NCI-H510A (cell line): ENCODE data around the gene KLF16.

Experiments used
- DNase-seq: peaks from one replicate; lab custom pipeline; 2025; lab: John Stamatoyannopoulos, UW

KLF16 gene

DNA sequence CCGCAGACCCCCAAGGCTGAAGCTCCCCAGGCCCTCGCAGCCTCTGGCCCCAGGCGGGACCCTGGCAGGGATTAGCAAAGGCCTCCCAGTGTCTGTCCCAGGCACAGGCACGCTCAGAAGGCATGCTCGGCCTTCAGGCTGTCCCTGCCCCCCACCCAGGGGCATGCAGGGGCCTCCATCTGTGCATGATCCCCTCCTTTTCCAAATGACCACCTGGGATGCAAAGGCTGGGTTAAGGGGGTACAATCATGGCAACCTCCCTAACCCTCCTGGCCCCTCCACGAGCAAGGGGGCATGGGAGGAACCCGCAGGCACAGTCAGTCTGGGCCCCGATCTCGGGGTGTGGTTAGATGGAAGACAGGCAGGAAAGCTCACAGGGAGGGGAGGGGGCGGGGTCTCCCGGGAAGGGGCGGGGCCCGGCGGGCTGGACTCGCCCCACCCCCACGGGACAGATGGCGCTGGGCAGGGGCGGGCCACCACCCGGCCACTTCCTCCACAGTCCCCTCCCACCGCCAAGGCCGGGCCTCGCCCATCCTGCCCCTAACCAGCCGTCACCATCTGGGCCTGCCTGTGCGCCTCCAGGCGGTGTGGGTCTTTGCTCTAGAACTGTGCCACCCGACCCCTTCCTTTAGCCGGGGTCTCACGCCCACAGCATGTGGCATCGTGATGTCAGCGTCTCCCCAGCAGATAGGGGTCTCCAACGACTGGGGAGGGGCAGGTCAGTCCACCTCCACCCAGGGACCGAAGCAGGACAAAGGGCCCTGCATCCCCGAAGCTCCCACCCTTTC is 8.1 kb downstream of the KLF16 start:
- peak; percentile 16 for DNase-seq

GRCh38 chr19:1854542-1855039 is 8.8 kb downstream of the KLF16 start:
- DNase-seq = no peak

DNA sequence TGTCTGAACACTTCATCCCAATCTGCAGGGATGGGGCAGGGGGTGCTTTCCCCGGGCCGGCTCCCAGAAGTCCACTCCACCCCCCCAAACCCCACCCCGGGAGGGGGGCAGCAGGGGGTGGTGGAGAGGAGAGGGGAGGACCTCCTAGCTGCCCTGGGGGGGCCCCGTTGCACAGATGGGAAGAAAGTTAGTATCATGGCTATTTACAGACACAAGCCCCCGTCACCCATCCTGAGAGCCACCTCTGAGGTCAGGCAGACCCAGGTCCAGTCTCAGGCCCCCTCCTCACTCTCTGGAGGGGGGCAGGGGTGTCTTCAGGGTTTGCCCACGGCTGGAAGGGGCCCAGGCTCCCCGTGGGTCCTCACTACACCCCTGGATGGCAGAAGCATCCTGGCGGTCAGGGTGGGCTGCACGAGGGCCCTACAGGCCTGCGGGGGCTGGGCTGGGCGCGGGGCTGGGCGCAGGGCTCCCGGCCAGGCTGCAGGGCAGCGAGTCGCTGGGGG is 9.3 kb downstream of the KLF16 start:
- no peak for DNase-seq

GRCh38 chr19:1853295-1854038 is 9.9 kb downstream of the KLF16 start:
- DNase-seq = peak; percentile 20

DNA sequence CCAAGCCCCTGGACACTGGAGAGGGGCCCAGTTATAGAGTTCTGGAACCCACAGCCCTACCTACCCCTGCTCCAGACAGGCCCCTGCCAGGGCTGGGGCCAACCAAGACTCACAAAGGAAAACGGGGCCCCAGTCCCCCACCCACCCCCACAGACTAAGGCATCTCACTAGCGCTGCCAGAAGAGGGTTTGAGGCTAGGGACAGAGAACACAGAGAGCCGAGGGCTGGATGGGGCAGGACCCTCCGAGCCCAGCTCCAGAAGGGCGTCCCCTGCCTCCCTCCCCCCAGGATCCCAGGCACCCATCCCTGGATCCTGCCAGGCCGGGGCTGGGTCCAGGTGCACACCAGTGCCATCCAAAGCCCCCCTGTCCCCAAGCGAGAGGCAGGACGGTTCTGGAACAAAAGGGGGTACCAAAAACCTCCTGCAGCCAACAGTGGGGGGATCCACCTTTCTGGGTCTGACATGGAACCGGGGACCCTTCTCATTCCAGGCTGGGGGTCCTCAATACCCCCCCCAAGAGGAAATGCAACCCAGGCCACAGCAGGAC is 10.7 kb downstream of the KLF16 start:
- DNase-seq = no peak

- DNase-seq = no peak
Measured at GRCh38 chr19:1851654-1852580, 11.5 kb downstream of the KLF16 start.

DNA sequence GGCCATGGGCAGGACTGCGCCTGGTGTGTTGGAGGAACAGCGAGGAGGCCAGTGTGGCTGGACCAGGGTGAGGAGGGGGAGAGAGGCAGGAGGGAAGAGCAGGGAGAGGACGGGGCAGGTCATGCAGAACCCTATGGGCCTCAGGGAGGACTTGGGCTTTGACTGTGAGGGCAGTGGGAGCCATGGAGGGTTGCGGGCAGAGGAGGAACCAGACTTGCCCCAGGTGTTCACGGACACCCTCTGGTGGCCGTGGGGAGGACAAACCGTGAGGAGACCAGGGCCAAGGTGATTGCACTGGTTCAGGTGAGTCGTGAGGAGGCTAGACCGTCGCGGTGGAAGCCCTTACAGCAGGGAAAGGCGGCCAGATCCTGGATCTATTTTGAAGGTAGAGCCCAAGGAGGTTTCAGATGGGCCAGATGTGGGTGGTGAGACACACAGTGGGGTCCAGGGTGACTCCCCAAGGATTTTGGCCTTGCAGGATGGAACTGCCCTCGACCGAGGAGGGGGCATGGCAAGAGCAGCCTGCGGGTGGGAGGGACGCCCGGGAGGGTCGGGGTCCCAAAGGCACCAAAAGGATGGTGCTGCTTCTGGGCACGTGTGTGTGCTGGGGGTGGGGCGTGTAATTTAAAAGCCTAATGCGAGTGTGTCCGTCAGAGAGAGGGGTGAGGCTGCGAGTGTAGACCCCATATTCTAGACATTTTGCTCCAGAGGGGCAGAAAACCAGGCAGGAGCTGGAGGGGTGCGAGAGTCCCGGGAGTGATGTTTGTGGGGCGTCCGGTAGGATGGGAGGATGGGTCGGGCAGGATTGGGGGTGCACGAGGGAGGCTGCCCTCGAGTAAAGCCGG is 12.3 kb downstream of the KLF16 start:
- no peak for DNase-seq

DNA sequence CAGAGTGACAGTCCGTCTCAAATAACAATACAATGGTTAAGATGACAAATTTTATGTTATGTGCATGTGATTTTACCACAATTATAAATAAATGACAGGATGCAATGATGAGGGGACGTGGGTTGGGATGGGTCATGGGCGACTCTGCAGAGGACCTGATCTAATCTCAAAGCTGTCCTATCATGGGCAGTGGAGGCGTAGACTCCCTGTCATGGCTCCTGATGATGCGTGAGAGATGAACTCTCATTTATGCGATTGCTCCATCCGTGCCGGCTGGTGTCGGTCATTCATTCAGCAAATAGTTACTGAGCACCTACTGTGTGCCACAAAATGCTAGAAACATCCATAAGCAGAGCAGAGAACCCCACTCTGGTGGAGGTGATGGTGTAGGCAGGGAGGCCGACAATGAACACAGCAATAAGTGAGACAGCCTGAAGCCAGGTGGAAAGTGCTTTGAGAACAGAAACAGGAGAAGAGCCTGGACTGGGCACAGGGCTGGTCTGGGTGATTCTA is 13.4 kb downstream of the KLF16 start:
- no peak for DNase-seq

DNA sequence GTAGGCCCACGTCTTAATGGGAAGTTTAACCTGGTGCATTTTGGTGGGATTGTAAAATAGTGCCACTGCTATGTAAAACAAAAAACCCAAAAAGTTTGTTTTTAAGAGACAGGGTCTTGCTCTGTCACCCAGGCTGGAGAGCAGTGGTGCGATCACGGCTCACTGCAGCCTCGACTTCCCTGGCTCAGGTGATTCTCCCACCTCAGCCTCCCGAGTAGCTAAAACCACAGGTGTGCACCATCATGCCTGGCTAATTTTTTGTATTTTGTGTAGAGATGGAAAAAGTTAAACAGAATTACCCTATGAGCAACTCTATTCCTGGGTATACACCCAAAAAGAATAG is 14.3 kb downstream of the KLF16 start:
- no peak for DNase-seq

DNA sequence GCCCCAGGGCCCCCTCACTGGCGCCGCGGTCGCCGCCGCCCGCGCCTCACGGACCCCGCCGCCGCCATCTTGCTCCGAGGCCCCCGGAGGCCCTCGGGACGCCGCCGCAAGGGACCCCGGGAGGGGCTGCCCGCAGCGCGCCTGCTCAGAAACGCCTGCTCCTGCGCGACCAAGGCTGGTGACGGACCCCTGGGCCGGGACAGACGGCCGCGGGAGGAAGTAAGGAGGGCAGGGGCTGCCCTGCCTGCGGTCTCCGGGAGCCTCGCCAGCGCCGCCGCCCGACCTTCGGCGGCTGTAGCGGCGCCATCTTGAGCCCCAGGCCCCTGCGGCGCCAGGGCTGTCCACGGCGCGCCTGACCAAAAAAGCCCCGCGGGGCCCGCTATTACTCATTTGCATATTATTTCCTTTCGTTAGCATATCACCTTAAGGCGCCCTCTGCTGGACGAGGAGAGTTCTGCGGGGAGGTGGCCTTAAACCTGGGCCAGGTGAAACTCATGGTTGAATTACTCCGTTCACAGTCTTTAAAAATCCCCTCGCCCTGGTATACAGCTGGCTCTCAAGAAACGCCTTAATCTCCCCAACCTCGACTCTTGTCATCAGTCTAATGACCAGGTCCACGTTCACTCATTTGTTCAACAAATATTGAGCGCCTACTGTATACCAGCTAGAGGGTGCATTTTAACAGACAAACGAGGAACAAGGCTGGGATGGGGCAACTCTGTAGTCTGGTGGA is 14.8 kb downstream of the KLF16 start, which contains the start of gene REXO1:
REXO1 (minus strand) TSS at position 85 of the 733 bp plus-strand sequence. CDS start 125 bp downstream, outside the sequence.
- DNase-seq = peak; percentile 69

- no peak for DNase-seq
Measured at GRCh38 chr19:1847684-1848398, 15.5 kb downstream of the KLF16 start.

GRCh38 chr19:1847348-1847683 is 16.1 kb downstream of the KLF16 start:
- no peak for DNase-seq

DNA sequence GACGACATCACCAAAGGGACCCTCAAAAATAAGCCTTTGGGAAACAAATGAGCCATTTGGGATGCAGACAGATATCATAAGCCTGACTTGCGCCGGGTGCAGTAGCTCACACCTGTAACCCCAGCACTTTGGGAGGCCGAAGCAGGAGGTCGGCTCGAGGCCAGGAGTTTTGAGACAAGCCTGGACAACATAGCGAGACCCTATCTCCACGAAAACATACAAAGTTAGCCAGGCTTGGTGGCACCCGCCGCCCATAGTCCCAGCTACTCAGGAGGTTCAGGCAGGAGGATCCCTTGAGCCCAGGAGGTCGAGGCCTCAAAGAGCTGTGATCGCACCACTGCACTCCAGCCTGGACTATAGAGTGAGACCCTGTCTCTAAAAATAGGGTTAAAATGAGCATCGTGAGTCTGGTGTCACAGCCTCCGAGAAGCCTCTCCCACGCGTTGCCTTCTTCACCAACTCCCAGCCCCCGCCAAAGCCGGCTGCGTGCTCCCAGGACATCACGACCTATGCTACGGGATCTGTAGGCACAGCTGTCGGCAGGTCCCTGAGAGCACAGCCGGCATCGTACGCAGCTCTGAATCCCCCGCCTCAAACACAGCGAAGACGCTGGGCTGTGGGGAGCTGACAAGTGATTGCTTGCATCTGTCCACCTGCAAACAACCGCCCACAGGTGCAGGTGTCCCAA is 16.7 kb downstream of the KLF16 start:
- DNase-seq = no peak

DNA sequence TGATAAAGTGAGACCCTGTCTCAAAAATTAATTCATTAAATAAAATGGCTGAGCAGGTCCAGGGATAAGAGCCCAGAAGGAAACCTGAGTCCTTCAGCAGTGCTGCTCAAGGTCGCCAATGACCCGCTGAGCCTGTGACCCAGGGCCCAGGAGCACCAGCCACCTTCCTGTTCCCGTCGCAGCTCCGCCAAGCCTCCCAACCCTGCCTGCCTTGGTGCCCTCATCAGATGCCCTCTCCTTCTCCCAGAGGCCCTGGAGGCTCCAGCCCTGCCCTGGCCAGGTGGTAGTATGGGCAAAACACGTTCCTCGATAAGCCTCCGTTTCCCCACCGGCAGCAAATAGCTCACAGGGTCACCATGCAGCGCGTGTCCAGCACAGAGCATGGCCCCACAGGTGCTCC is 17.7 kb downstream of the KLF16 start:
- DNase-seq = no peak

DNA sequence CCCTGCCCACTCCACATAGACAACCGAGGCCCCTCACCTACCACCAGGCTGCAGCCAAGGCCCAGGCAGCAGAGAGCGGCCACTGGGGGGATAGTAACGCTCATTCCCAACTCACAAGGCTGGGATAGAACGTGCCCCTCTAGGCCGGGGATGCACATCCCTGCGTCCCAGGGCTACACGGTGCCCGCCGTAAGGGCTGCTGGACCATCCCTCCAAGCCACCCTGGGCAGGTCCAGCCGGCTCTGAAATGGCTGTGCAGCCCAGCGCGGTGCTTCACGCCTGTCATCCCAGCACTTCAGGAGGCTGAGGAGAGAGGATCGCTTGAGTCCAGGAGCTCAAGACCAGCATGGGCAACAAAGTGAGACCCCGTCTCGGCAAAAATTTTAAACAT is 18.3 kb downstream of the KLF16 start:
- DNase-seq = no peak

- no peak for DNase-seq
Measured at GRCh38 chr19:1844513-1845124, 18.8 kb downstream of the KLF16 start.

- DNase-seq = no peak
Measured at GRCh38 chr19:1843646-1844394, 19.6 kb downstream of the KLF16 start.

DNA sequence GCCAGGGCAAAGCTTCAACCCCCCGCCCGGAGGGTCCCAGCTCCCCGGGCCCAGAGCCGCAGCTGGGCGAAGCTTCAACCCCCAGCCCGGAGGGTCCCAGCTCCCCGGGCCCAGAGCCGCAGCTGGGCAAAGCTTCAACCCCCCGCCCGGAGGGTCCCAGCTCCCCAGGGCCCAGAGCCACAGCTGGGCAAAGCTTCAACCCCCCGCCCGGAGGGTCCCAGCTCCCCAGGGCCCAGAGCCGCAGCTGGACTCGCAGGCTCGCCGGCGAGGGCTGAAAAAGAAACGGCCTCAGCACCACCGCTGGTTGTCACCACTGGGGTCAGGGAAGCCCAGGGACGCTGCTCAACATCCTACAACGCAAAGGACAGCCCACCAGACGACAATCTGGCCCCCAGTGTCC is 20.3 kb downstream of the KLF16 start:
- no peak for DNase-seq
